ENCODE measurements around the gene KLF16.

- TF ChIP-seq, protein P1, sequence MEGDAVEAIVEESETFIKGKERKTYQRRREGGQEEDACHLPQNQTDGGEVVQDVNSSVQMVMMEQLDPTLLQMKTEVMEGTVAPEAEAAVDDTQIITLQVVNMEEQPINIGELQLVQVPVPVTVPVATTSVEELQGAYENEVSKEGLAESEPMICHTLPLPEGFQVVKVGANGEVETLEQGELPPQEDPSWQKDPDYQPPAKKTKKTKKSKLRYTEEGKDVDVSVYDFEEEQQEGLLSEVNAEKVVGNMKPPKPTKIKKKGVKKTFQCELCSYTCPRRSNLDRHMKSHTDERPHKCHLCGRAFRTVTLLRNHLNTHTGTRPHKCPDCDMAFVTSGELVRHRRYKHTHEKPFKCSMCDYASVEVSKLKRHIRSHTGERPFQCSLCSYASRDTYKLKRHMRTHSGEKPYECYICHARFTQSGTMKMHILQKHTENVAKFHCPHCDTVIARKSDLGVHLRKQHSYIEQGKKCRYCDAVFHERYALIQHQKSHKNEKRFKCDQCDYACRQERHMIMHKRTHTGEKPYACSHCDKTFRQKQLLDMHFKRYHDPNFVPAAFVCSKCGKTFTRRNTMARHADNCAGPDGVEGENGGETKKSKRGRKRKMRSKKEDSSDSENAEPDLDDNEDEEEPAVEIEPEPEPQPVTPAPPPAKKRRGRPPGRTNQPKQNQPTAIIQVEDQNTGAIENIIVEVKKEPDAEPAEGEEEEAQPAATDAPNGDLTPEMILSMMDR (IDR thresholded peaks at IDR 0.05; ENCODE audit: insufficient read depth, low read depth, low read length) = no peak
- TF ChIP-seq EZH2 (IDR thresholded peaks at IDR 0.05; ENCODE audit: insufficient read depth, low read length) = no peak
These were observed 47.5 kb downstream of the KLF16 start for GRCh38 chr19:1815605-1816529.
